H9 (cell line): ENCODE results near the gene TBL3. TPM values are rescaled to one million over a fixed set of nuclear protein-coding genes. Genes with fewer than 3 reads are reported as not detected.
"Not testable (repeated sequence)": the region's sequence is repeated elsewhere in the genome, so short reads cannot be mapped to it uniquely, and the experiment has no call there.

ENCODE experiments used
- DNase-seq: peaks from one replicate; pipeline ENCODE4 v3.0.0-alpha.2; 2017
- H2AFZ ChIP-seq: one replicate; pipeline ENCODE4 v1.6.1; 2013; ENCODE audit warnings: mild to moderate bottlenecking, low read length, control low read depth, moderate library complexity
- H2AK5ac ChIP-seq: 2 replicates; pipeline ENCODE4 v1.6.1; 2013; ENCODE audit warnings: low read length, control low read depth, mixed read lengths; ENCODE audit not compliant: insufficient read length
- H2BK120ac ChIP-seq: one replicate; pipeline ENCODE4 v1.6.1; 2013; ENCODE audit warnings: low read depth, mild to moderate bottlenecking, low read length, control low read depth, inconsistent platforms; ENCODE audit not compliant: poor library complexity, severe bottlenecking
- H2BK12ac ChIP-seq: 2 replicates; pipeline ENCODE4 v1.6.1; 2013; ENCODE audit warnings: low read length, control low read depth, mixed read lengths, low read depth; ENCODE audit not compliant: insufficient read length
- H2BK15ac ChIP-seq: 2 replicates; pipeline ENCODE4 v1.6.1; 2013; ENCODE audit warnings: low read depth, low read length, control low read depth
- H2BK20ac ChIP-seq: one replicate; pipeline ENCODE4 v1.6.1; 2013; ENCODE audit warnings: low read depth, mild to moderate bottlenecking, low read length, control low read depth, inconsistent platforms; ENCODE audit not compliant: poor library complexity, severe bottlenecking
- H2BK5ac ChIP-seq: 2 replicates; pipeline ENCODE4 v1.6.1; 2013; ENCODE audit warnings: low read length, control low read depth, mixed read lengths; ENCODE audit not compliant: insufficient read length
- H3K14ac ChIP-seq: 2 replicates; pipeline ENCODE4 v1.6.1; 2013; ENCODE audit warnings: low read length, control low read depth; ENCODE audit not compliant: insufficient read depth
- H3K18ac ChIP-seq: 2 replicates; pipeline ENCODE4 v1.6.1; 2013; ENCODE audit warnings: low read depth, mild to moderate bottlenecking, mixed read lengths, low read length, control low read depth; ENCODE audit not compliant: insufficient read length
- H3K23ac ChIP-seq: 2 replicates; pipeline ENCODE4 v1.6.1; 2013; ENCODE audit warnings: low read length, control low read depth, mixed read lengths, low read depth; ENCODE audit not compliant: insufficient read length
- H3K23me2 ChIP-seq: 2 replicates; pipeline ENCODE4 v1.6.1; 2013; ENCODE audit warnings: low read depth, mild to moderate bottlenecking, mixed read lengths, low read length, control low read depth; ENCODE audit not compliant: insufficient read length, poor library complexity, severe bottlenecking
- H3K27ac ChIP-seq: 2 replicates; pipeline ENCODE4 v1.5.1; 2013; ENCODE audit warnings: low read length, control low read depth, mixed read lengths, low read depth; ENCODE audit not compliant: insufficient read length
- H3K27me3 ChIP-seq: 2 replicates; pipeline ENCODE4 v1.6.1; 2013; ENCODE audit warnings: low read length, control low read depth, inconsistent platforms; ENCODE audit not compliant: insufficient read depth
- H3K4ac ChIP-seq: 2 replicates; pipeline ENCODE4 v1.6.1; 2013; ENCODE audit warnings: low read depth, mild to moderate bottlenecking, control low read depth, inconsistent platforms, low read length, moderate library complexity
- H3K4me1 ChIP-seq: 2 replicates; pipeline ENCODE4 v1.6.1; 2013; ENCODE audit warnings: low read length, control low read depth, inconsistent platforms; ENCODE audit not compliant: insufficient read depth
- H3K4me2 ChIP-seq: 2 replicates; pipeline ENCODE4 v1.6.1; 2013; ENCODE audit warnings: low read length, control low read depth, mixed read lengths; ENCODE audit not compliant: insufficient read length, insufficient read depth
- H3K56ac ChIP-seq: 2 replicates; pipeline ENCODE4 v1.6.1; 2013; ENCODE audit warnings: low read depth, mild to moderate bottlenecking, mixed read lengths, low read length, control low read depth; ENCODE audit not compliant: insufficient read length
- H3K79me1 ChIP-seq: 2 replicates; pipeline ENCODE4 v1.6.1; 2013; ENCODE audit warnings: low read depth, mild to moderate bottlenecking, moderate library complexity, low read length, control low read depth, inconsistent platforms; ENCODE audit not compliant: insufficient read depth, poor library complexity, severe bottlenecking
- H3K79me2 ChIP-seq: 2 replicates; pipeline ENCODE4 v1.6.1; 2013; ENCODE audit warnings: low read length, control low read depth, inconsistent platforms; ENCODE audit not compliant: insufficient read depth
- H3K9ac ChIP-seq: 2 replicates; pipeline ENCODE4 v1.6.1; 2013; ENCODE audit warnings: low read length, control low read depth, mixed read lengths; ENCODE audit not compliant: insufficient read length; ENCODE audit errors: extremely low read depth
- H3K9me3 ChIP-seq: one replicate; pipeline ENCODE4 v1.6.1; 2013; ENCODE audit warnings: low read depth, low read length, inconsistent platforms; ENCODE audit not compliant: control insufficient read depth
- H3T11ph ChIP-seq: one replicate; pipeline ENCODE4 v1.6.1; 2013; ENCODE audit warnings: mild to moderate bottlenecking, low read length, control low read depth, inconsistent platforms
- H4K20me1 ChIP-seq: one replicate; pipeline ENCODE4 v1.6.1; 2013; ENCODE audit not compliant: control insufficient read depth, insufficient read length, insufficient read depth
- H4K5ac ChIP-seq: 2 replicates; pipeline ENCODE4 v1.6.1; 2013; ENCODE audit warnings: low read depth, mild to moderate bottlenecking, mixed read lengths, low read length, control low read depth; ENCODE audit not compliant: insufficient read length
- H4K8ac ChIP-seq: replicated peaks from 2 replicates; pipeline ENCODE4 v1.6.1; 2013; ENCODE audit warnings: low read length, control low read depth, mixed read lengths, low read depth; ENCODE audit not compliant: insufficient read length
- H4K91ac ChIP-seq: 2 replicates; pipeline ENCODE4 v1.6.1; 2013; ENCODE audit warnings: low read depth, mild to moderate bottlenecking, moderate library complexity, mixed read lengths, low read length, control low read depth; ENCODE audit not compliant: insufficient read length
- H3K27ac Mint-ChIP-seq, 3 experiments: 2 replicates in 2 of 3; 3 replicates in 1 of 3; pipeline ENCODE4 v1.8.0; 2020 to 2021; ENCODE audit warnings: mixed read lengths in 3 of 3, mild to moderate bottlenecking in 1 of 3, moderate library complexity in 1 of 3
- H3K27me3 Mint-ChIP-seq: 2 replicates; pipeline ENCODE4 v1.8.0; 2021; ENCODE audit warnings: low read depth, mild to moderate bottlenecking, moderate library complexity, mixed read lengths
- H3K36me3 Mint-ChIP-seq, 3 experiments: 2 replicates in 2 of 3; 3 replicates in 1 of 3; pipeline ENCODE4 v1.8.0; 2020 to 2021; ENCODE audit warnings: low read depth in 3 of 3, mixed read lengths in 3 of 3; ENCODE audit not compliant: insufficient read depth in 1 of 3
- H3K4me1 Mint-ChIP-seq, 2 experiments: 2 replicates each; pipeline ENCODE4 v1.8.0; 2020; ENCODE audit warnings: mixed read lengths in 2 of 2
- H3K4me3 Mint-ChIP-seq, 2 experiments: 2 replicates in 1 of 2; 3 replicates in 1 of 2; pipeline ENCODE4 v1.8.0; 2020 to 2021; ENCODE audit warnings: mild to moderate bottlenecking in 2 of 2, mixed read lengths in 2 of 2, moderate library complexity in 1 of 2
- H3K9me3 Mint-ChIP-seq, 2 experiments: 2 replicates in 1 of 2; 3 replicates in 1 of 2; pipeline ENCODE4 v1.8.0; 2020; ENCODE audit warnings: mild to moderate bottlenecking in 2 of 2, mixed read lengths in 2 of 2, moderate library complexity in 1 of 2
- CTCF ChIP-seq: fragments of 200-600 bp; sonication (generic); conservative IDR thresholded peaks from 3 replicates; pipeline ENCODE4 v1.8.0; 2021; ENCODE audit warnings: antibody characterized with exemption, mild to moderate bottlenecking
- WGBS: extraction: QIAGEN DNeasy Blood & Tissue Kit; methylation state at CpG from one replicate; pipeline ENCODE4 v1.1.7; 2013; ENCODE audit warnings: missing lambda C conversion rate, low lambda C conversion rate, mixed read lengths; ENCODE audit not compliant: insufficient read length; ENCODE audit errors: extremely low coverage; 5-methylcytosine and 5-hydroxymethylcytosine counted together
- total RNA-seq: library from RNA; stranded (reverse); gene quantifications from 2 replicates; pipeline ENCODE4 v1.2.1, GENCODE V29; 2021

Gene TBL3
- total RNA-seq, 1 experiment from 2014 or later: 54.0 TPM

- H2BK15ac ChIP-seq: no peak within 1 kb of the TSS
- peak within 1 kb of the TSS; percentile 82; the same call in 1 of the 2 replicates for H3K14ac ChIP-seq
- H4K5ac ChIP-seq: peak within 1 kb of the TSS; percentile 22
- no peaks in the 10 kb centered on the region; a peak in 1 of 5 replicates for H3K9me3 Mint-ChIP-seq
- no CpG with 5 or more reads among the region's 52 CpGs for WGBS
- H3K4ac ChIP-seq: no peak within 1 kb of the TSS; the same call in 1 of the 2 replicates
- peaks cover 6% of the 10 kb centered on the region; the same call in 1 of the 2 replicates for H3K4me1 ChIP-seq
- peaks cover 26% of the 10 kb centered on the region; the same call in 1 of the 2 replicates for H3K79me2 ChIP-seq
- peaks cover 11% of the 10 kb centered on the region for H3K23me2 ChIP-seq
- H3K4me2 ChIP-seq: peak within 1 kb of the TSS; percentile 74
- H3K27me3 ChIP-seq: no peaks in the 10 kb centered on the region
- DNase-seq: peak; percentile 72
- H3K56ac ChIP-seq: no peak within 1 kb of the TSS
- no peak within 1 kb of the TSS for H2BK120ac ChIP-seq
- H3K23ac ChIP-seq: no peak within 1 kb of the TSS
- H3K79me1 ChIP-seq: peaks cover 21% of the 10 kb centered on the region
- H3K27ac ChIP-seq: no peak within 1 kb of the TSS
- no peak within 1 kb of the TSS for H2BK5ac ChIP-seq
- H3K9ac ChIP-seq: peak within 1 kb of the TSS; percentile 90
- H3K27me3 Mint-ChIP-seq: no peaks in the 10 kb centered on the region; the same call in 1 of the 2 replicates
- H3K9me3 ChIP-seq: no peaks in the 10 kb centered on the region
- peak within 1 kb of the TSS; percentile 45 for H4K8ac ChIP-seq
- H3K36me3 Mint-ChIP-seq: peaks cover 5 to 16% (median 12%) of the 10 kb centered on the region in 3 experiments
- peak within 1 kb of the TSS; percentile 85 to 89 for H3K4me3 Mint-ChIP-seq
- no peak within 1 kb of the TSS for H4K91ac ChIP-seq
- no peak for TF ChIP-seq CTCF
- H2BK20ac ChIP-seq: no peak within 1 kb of the TSS
- H3K4me1 Mint-ChIP-seq: peaks cover 18 to 28% of the 10 kb centered on the region in 2 experiments
- H3T11ph ChIP-seq: no peak within 1 kb of the TSS
- H4K20me1 ChIP-seq: no peaks in the 10 kb centered on the region
- H3K27ac Mint-ChIP-seq: peak within 1 kb of the TSS; percentile 74 to 95 (median 77); a peak in 5 of 7 replicates
- H2AK5ac ChIP-seq: no peak within 1 kb of the TSS
- no peak within 1 kb of the TSS for H2AFZ ChIP-seq
- H3K18ac ChIP-seq: peak within 1 kb of the TSS; percentile 52
- H2BK12ac ChIP-seq: no peak within 1 kb of the TSS
These were observed 38.1 kb downstream of the TBL3 start, which contains the start of gene ZNF598 for GRCh38 chr16:2009791-2010510. TSS of gene ZNF598 (minus strand) at chr16:2009821.

- H4K91ac ChIP-seq, H3K27me3 ChIP-seq, H2BK12ac ChIP-seq, H2BK120ac ChIP-seq, H3K27me3 Mint-ChIP-seq, H3K4ac ChIP-seq, H3K9ac ChIP-seq, H4K20me1 ChIP-seq, H3K18ac ChIP-seq, H2AFZ ChIP-seq, H3K27ac ChIP-seq, DNase-seq, H3K14ac ChIP-seq, H4K5ac ChIP-seq, H2BK5ac ChIP-seq, H2BK20ac ChIP-seq, H4K8ac ChIP-seq, H3K4me2 ChIP-seq, H3K27ac Mint-ChIP-seq, H2AK5ac ChIP-seq, H3K23ac ChIP-seq, H3K9me3 Mint-ChIP-seq, H3K4me3 Mint-ChIP-seq, H3K4me1 ChIP-seq, H2BK15ac ChIP-seq, H3K56ac ChIP-seq, H3K9me3 ChIP-seq, H3T11ph ChIP-seq: not testable (repeated sequence)
- peaks cover 15% of the 10 kb centered on the region for H3K79me1 ChIP-seq
- Mint-ChIP-seq H3K36me3 (peaks cover 5 to 12% (median 10%) of the 10 kb centered on the region in 3 experiments), H3K4me1 (peaks cover 15 to 21% of the 10 kb centered on the region in 2 experiments)
- WGBS: no CpG with 5 or more reads among the region's 9 CpGs
- H3K23me2 ChIP-seq: peaks cover 11% of the 10 kb centered on the region
- H3K79me2 ChIP-seq: peaks cover 21% of the 10 kb centered on the region; the same call in 1 of the 2 replicates
These were observed 39.9 kb downstream of the TBL3 start for GRCh38 chr16:2011726-2012125.
